H1 (cell line): ENCODE data around the gene HIPK2. TPM values are rescaled to one million over a fixed set of nuclear protein-coding genes. Genes with fewer than 3 reads are reported as not detected.

Source experiments
- polyA plus RNA-seq, 7 experiments: library from polyadenylated mRNA; depleted of rRNA in 3 of 7; stranded (reverse) in 5 of 7; unstranded in 2 of 7; fragments of >200 nt in 5 of 7; fragments of 200-250 nt in 2 of 7; gene quantifications; 1 replicate in 5 of 7; 2 replicates in 1 of 7; 4 replicates in 1 of 7; pipeline versions ENCODE4 v1.2.1 to v1.2.3, GENCODE V29; 2011 to 2013; ENCODE audit warnings: missing spikeins in 2 of 7, mixed read lengths in 2 of 7
- total RNA-seq: library from RNA; stranded (reverse); fragmentation: NEBNext Ultra II Directional; extraction: Animal tissue kit (Norgen Biotek cat#: 25700); gene quantifications from 2 replicates; pipeline ENCODE4 v1.2.1, GENCODE V29; 2021
- TF ChIP-seq, protein P1 (sequence below): fragments of 300-600 bp; sonication (generic); IDR thresholded peaks from 2 replicates; pipeline ENCODE4 v1.7.1; 2012; ENCODE audit warnings: low read length, moderate library complexity, mild to moderate bottlenecking, inconsistent platforms; ENCODE audit not compliant: insufficient replicate concordance
- TF ChIP-seq, protein P2 (sequence below): IDR thresholded peaks from 2 replicates; pipeline ENCODE4 v1.6.1; 2011; ENCODE audit warnings: low read depth, mild to moderate bottlenecking, low read length; ENCODE audit not compliant: insufficient read depth

HIPK2 gene
- total and polyA plus RNA-seq, 2 of the 8 experiments (the other 6 are each of a cell fraction or from before 2014, with no cell fraction given) = 8.3 to 24.3 TPM

DNA sequence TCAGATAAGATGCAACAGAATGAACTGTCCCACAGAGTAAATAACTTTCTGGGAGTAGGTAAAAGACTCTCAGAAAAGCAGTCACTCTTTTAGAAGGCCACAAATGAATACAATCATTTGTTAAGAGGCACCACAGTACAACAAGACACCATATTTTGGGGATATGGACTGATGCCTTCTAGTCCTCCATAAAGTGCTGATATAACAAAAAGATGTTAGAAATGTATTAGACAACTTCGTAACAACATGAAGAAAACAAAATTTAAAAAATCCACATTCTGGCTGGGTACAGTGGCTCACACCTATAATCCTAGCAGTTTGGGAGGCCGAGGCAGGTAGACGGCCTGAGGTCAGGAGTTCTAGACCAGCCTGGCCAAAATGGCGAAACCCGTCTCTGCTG is 111.3 kb downstream of the HIPK2 start (continued):
- TF ChIP-seq, protein P1, sequence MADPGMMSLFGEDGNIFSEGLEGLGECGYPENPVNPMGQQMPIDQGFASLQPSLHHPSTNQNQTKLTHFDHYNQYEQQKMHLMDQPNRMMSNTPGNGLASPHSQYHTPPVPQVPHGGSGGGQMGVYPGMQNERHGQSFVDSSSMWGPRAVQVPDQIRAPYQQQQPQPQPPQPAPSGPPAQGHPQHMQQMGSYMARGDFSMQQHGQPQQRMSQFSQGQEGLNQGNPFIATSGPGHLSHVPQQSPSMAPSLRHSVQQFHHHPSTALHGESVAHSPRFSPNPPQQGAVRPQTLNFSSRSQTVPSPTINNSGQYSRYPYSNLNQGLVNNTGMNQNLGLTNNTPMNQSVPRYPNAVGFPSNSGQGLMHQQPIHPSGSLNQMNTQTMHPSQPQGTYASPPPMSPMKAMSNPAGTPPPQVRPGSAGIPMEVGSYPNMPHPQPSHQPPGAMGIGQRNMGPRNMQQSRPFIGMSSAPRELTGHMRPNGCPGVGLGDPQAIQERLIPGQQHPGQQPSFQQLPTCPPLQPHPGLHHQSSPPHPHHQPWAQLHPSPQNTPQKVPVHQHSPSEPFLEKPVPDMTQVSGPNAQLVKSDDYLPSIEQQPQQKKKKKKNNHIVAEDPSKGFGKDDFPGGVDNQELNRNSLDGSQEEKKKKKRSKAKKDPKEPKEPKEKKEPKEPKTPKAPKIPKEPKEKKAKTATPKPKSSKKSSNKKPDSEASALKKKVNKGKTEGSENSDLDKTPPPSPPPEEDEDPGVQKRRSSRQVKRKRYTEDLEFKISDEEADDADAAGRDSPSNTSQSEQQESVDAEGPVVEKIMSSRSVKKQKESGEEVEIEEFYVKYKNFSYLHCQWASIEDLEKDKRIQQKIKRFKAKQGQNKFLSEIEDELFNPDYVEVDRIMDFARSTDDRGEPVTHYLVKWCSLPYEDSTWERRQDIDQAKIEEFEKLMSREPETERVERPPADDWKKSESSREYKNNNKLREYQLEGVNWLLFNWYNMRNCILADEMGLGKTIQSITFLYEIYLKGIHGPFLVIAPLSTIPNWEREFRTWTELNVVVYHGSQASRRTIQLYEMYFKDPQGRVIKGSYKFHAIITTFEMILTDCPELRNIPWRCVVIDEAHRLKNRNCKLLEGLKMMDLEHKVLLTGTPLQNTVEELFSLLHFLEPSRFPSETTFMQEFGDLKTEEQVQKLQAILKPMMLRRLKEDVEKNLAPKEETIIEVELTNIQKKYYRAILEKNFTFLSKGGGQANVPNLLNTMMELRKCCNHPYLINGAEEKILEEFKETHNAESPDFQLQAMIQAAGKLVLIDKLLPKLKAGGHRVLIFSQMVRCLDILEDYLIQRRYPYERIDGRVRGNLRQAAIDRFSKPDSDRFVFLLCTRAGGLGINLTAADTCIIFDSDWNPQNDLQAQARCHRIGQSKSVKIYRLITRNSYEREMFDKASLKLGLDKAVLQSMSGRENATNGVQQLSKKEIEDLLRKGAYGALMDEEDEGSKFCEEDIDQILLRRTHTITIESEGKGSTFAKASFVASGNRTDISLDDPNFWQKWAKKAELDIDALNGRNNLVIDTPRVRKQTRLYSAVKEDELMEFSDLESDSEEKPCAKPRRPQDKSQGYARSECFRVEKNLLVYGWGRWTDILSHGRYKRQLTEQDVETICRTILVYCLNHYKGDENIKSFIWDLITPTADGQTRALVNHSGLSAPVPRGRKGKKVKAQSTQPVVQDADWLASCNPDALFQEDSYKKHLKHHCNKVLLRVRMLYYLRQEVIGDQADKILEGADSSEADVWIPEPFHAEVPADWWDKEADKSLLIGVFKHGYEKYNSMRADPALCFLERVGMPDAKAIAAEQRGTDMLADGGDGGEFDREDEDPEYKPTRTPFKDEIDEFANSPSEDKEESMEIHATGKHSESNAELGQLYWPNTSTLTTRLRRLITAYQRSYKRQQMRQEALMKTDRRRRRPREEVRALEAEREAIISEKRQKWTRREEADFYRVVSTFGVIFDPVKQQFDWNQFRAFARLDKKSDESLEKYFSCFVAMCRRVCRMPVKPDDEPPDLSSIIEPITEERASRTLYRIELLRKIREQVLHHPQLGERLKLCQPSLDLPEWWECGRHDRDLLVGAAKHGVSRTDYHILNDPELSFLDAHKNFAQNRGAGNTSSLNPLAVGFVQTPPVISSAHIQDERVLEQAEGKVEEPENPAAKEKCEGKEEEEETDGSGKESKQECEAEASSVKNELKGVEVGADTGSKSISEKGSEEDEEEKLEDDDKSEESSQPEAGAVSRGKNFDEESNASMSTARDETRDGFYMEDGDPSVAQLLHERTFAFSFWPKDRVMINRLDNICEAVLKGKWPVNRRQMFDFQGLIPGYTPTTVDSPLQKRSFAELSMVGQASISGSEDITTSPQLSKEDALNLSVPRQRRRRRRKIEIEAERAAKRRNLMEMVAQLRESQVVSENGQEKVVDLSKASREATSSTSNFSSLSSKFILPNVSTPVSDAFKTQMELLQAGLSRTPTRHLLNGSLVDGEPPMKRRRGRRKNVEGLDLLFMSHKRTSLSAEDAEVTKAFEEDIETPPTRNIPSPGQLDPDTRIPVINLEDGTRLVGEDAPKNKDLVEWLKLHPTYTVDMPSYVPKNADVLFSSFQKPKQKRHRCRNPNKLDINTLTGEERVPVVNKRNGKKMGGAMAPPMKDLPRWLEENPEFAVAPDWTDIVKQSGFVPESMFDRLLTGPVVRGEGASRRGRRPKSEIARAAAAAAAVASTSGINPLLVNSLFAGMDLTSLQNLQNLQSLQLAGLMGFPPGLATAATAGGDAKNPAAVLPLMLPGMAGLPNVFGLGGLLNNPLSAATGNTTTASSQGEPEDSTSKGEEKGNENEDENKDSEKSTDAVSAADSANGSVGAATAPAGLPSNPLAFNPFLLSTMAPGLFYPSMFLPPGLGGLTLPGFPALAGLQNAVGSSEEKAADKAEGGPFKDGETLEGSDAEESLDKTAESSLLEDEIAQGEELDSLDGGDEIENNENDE = no peak
- TF ChIP-seq, protein P2, sequence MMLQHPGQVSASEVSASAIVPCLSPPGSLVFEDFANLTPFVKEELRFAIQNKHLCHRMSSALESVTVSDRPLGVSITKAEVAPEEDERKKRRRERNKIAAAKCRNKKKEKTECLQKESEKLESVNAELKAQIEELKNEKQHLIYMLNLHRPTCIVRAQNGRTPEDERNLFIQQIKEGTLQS = no peak
- TF ChIP-seq, all 59 proteins: peak for 0
